Esophagus muscularis mucosa (tissue), 4 donors: Measurements from ENCODE around the gene BORCS8.

Experiments used
- CTCF ChIP-seq, 3 experiments: fragments of 200-600 bp in 2 of 3; fragments of 450-650 bp in 1 of 3; sonication (generic) in 2 of 3; IDR thresholded peaks; one replicate each; pipeline ENCODE4 v1.5.1; 2017 to 2019; ENCODE audit warnings: antibody characterized with exemption in 3 of 3, mild to moderate bottlenecking in 2 of 3, moderate library complexity in 1 of 3
- EP300 ChIP-seq: sonication (generic); formaldehyde crosslinking; IDR thresholded peaks from one replicate; pipeline ENCODE4 v1.6.1; 2017; ENCODE audit warnings: antibody characterized with exemption
- POLR2A ChIP-seq: fragments of 450-650 bp; IDR thresholded peaks from one replicate; pipeline ENCODE4 v1.6.1; 2017; ENCODE audit warnings: antibody characterized with exemption, moderate library complexity, mild to moderate bottlenecking, low read depth
- POLR2AphosphoS5 ChIP-seq, 2 donors: sonication (generic); formaldehyde crosslinking; IDR thresholded peaks; one replicate each; pipeline ENCODE4 v1.6.1; 2017; ENCODE audit warnings: antibody characterized with exemption in 2 of 2

GRCh38 chr19:19142347-19142746, 49.6 kb downstream of the BORCS8 start:
- TF ChIP-seq CTCF (IDR thresholded peaks at IDR 0.05) (no peak), POLR2A (no peak), POLR2AphosphoS5 (IDR thresholded peaks at IDR 0.05) (no peak), EP300 (no peak)
